Measurements from ENCODE around the gene TRPM7.
"Not testable (repeated sequence)": the region's sequence is repeated elsewhere in the genome, so short reads cannot be mapped to it uniquely, and the experiment has no call there.

Gene TRPM7

GRCh38 chr15:50653156-50653743, 33.3 kb downstream of the TRPM7 start:
- no peak for DNase-seq

- DNase-seq: no peak
Observed at GRCh38 chr15:50652671-50653070, 33.9 kb downstream of the TRPM7 start.

- DNase-seq: no peak
Observed at GRCh38 chr15:50641318-50641717, 45.3 kb downstream of the TRPM7 start.

GRCh38 chr15:50636146-50636545, 50.5 kb downstream of the TRPM7 start:
- no peak for DNase-seq

- no peak for DNase-seq
Observed at GRCh38 chr15:50633653-50634052, 52.9 kb downstream of the TRPM7 start.

- DNase-seq: no peak
Observed at GRCh38 chr15:50628421-50628820, 58.2 kb downstream of the TRPM7 start.

- DNase-seq: no peak
Observed at GRCh38 chr15:50627351-50628055, 59.1 kb downstream of the TRPM7 start.

GRCh38 chr15:50624616-50625168, 61.9 kb downstream of the TRPM7 start:
- DNase-seq: no peak

- not testable (repeated sequence) for DNase-seq
Observed at GRCh38 chr15:50622361-50622943, 64.1 kb downstream of the TRPM7 start.

- DNase-seq: not testable (repeated sequence)
Observed at GRCh38 chr15:50616960-50617359, 69.6 kb downstream of the TRPM7 start.

GRCh38 chr15:50616554-50616953, 70.0 kb downstream of the TRPM7 start:
- DNase-seq: not testable (repeated sequence)

GRCh38 chr15:50613600-50613999, 73.0 kb downstream of the TRPM7 start:
- no peak for DNase-seq

- no peak for DNase-seq
Observed at GRCh38 chr15:50607129-50607528, 79.5 kb downstream of the TRPM7 start.

GRCh38 chr15:50605462-50605861, 81.1 kb downstream of the TRPM7 start:
- DNase-seq: no peak

- DNase-seq: not testable (repeated sequence)
Observed at GRCh38 chr15:50602028-50602427, 84.6 kb downstream of the TRPM7 start.

GRCh38 chr15:50594311-50594710, 92.3 kb downstream of the TRPM7 start:
- no peak for DNase-seq

GRCh38 chr15:50593761-50594160, 92.8 kb downstream of the TRPM7 start:
- no peak for DNase-seq

- no peak for DNase-seq
Observed at GRCh38 chr15:50590288-50590687, 96.3 kb downstream of the TRPM7 start.

- DNase-seq: no peak
Observed at GRCh38 chr15:50577492-50577891, 109.1 kb downstream of the TRPM7 start.

- no peak for DNase-seq
Observed at GRCh38 chr15:50576166-50576565, 110.4 kb downstream of the TRPM7 start.

- DNase-seq: not testable (repeated sequence)
Observed at GRCh38 chr15:50573842-50574241, 112.8 kb downstream of the TRPM7 start.

GRCh38 chr15:50563756-50564155, 122.8 kb downstream of the TRPM7 start:
- no peak for DNase-seq

GRCh38 chr15:50562735-50563640, 123.6 kb downstream of the TRPM7 start:
- no peak for DNase-seq

Measured in activated T-cell treated with anti-CD3 and anti-CD28 coated beads, Interleukin-2, amount 50 U/mL, for 1 hour (primary cell).